Colonic mucosa (tissue), 4 donors: Measurements from ENCODE around the gene TMF1. TPM values are rescaled to one million over a fixed set of nuclear protein-coding genes. Genes with fewer than 3 reads are reported as not detected.

Experiments used
- DNase-seq: peaks from one replicate; pipeline ENCODE4 v3.0.0-alpha.2; 2020
- H3K27ac ChIP-seq: fragments of 200-600 bp; one replicate; pipeline ENCODE4 v1.8.0; 2021
- H3K27me3 ChIP-seq: fragments of 200-600 bp; one replicate; pipeline ENCODE4 v1.8.0; 2021
- H3K36me3 ChIP-seq: fragments of 200-600 bp; one replicate; pipeline ENCODE4 v1.8.0; 2021
- H3K4me1 ChIP-seq: fragments of 200-600 bp; one replicate; pipeline ENCODE4 v1.8.0; 2021; ENCODE audit warnings: mild to moderate bottlenecking
- H3K4me3 ChIP-seq: fragments of 200-600 bp; one replicate; pipeline ENCODE4 v1.8.0; 2021
- H3K9ac ChIP-seq, 2 donors: one replicate each; pipeline ENCODE4 v1.7.0; 2013; ENCODE audit warnings: control low read depth in 2 of 2, low read depth in 2 of 2, low read length in 2 of 2
- H3K9me3 ChIP-seq: fragments of 200-600 bp; one replicate; pipeline ENCODE4 v1.8.0; 2021
- CTCF ChIP-seq: fragments of 200-600 bp; IDR thresholded peaks from one replicate; pipeline ENCODE4 v1.8.0; 2022; ENCODE audit warnings: antibody characterized with exemption, mild to moderate bottlenecking
- intact Hi-C: fragments of 100-400 bp; cut with DNase I; formaldehyde crosslinking; loops from one replicate; pipeline ENCODE4 v1.14.1; 2022
- total RNA-seq, 2 donors: library from RNA; stranded (reverse); fragmentation: NEBNext Ultra II Directional in 1 of 2; extraction: Animal tissue kit (Norgen Biotek cat#: 25700) in 1 of 2; gene quantifications; one replicate each; pipeline ENCODE4 v1.2.1, GENCODE V29; 2021
- donor health status: healthy.
- donor health status: DM: no; HTN: no; CAD: no.
- donor health status: DM: no; HTN: no; CAD: no.

Gene TMF1
- total RNA-seq, 2 donors from 2014 or later: 39.0 to 60.2 TPM

- intact Hi-C loops: no loop called here
- TF ChIP-seq CTCF: no peak
- Histone ChIP-seq H3K9me3 (no peaks in the 10 kb centered on the region), H3K4me1 (peaks cover 20% of the 10 kb centered on the region), H3K9ac (peak within 1 kb of the TSS; percentile 91 to 94), H3K27me3 (no peaks in the 10 kb centered on the region), H3K27ac (peak within 1 kb of the TSS; percentile 95), H3K36me3 (no peaks in the 10 kb centered on the region), H3K4me3 (peak within 1 kb of the TSS; percentile 68)
- peak; percentile 95 for DNase-seq
These were observed 32.4 kb upstream of the TMF1 start, which contains the start of gene ARL6IP5 for GRCh38 chr3:69084326-69085167. ARL6IP5 (plus strand) TSS chr3:69084937; CDS start chr3:69085048, 111 bp downstream.

- peak overlapping the region; percentile 95 for H3K27ac ChIP-seq
- H3K4me3 ChIP-seq: no peak overlapping the region
- no peaks in the 10 kb centered on the region for H3K9me3 ChIP-seq
- no peaks in the 10 kb centered on the region for H3K36me3 ChIP-seq
- TF ChIP-seq CTCF: no peak
- peaks cover 18% of the 10 kb centered on the region for H3K4me1 ChIP-seq
- peak; percentile 53 for DNase-seq
- H3K9ac ChIP-seq: peak overlapping the region in 1 of 2 donors; percentile 19
- intact Hi-C loops: no loop called here
- no peaks in the 10 kb centered on the region for H3K27me3 ChIP-seq
These were observed 30.7 kb upstream of the TMF1 start for GRCh38 chr3:69082805-69083204.

GRCh38 chr3:69082361-69082760, 30.2 kb upstream of the TMF1 start:
- no peak for DNase-seq
- no peaks in the 10 kb centered on the region for H3K27me3 ChIP-seq
- H3K9ac ChIP-seq: no peak overlapping the region
- TF ChIP-seq CTCF: no peak
- H3K27ac ChIP-seq: peak overlapping the region; percentile 95
- H3K4me1 ChIP-seq: peaks cover 18% of the 10 kb centered on the region
- H3K4me3 ChIP-seq: no peak overlapping the region
- intact Hi-C loops: no loop called here
- H3K36me3 ChIP-seq: no peaks in the 10 kb centered on the region
- H3K9me3 ChIP-seq: no peaks in the 10 kb centered on the region

GRCh38 chr3:69081583-69082262, 29.6 kb upstream of the TMF1 start:
- Histone ChIP-seq H3K36me3 (no peaks in the 10 kb centered on the region), H3K4me3 (no peak overlapping the region), H3K9ac (peak overlapping the region in 1 of 2 donors; percentile 13), H3K27ac (peak overlapping the region; percentile 95), H3K27me3 (no peaks in the 10 kb centered on the region), H3K9me3 (no peaks in the 10 kb centered on the region), H3K4me1 (peaks cover 18% of the 10 kb centered on the region)
- intact Hi-C loops: no loop called here
- TF ChIP-seq CTCF: no peak
- no peak for DNase-seq

- no peaks in the 10 kb centered on the region for H3K9me3 ChIP-seq
- no peaks in the 10 kb centered on the region for H3K36me3 ChIP-seq
- DNase-seq: peak; percentile 96
- peak within 1 kb of the TSS; percentile 68 for H3K27ac ChIP-seq
- intact Hi-C loops: no loop called here
- TF ChIP-seq CTCF: no peak
- peaks cover 18% of the 10 kb centered on the region for H3K4me1 ChIP-seq
- H3K27me3 ChIP-seq: no peaks in the 10 kb centered on the region
- peak within 1 kb of the TSS; percentile 65 to 66 for H3K9ac ChIP-seq
- peak within 1 kb of the TSS; percentile 83 for H3K4me3 ChIP-seq
These were observed 28.2 kb upstream of the TMF1 start, which contains the start of gene UBA3 for GRCh38 chr3:69080233-69080920. UBA3 (minus strand) TSS chr3:69080365; CDS start chr3:69080353, 12 bp downstream.
